GM18505 (cell line): ENCODE results near the gene ZBTB48.

Experiments
- ATAC-seq: cut with Tn5 transposase; IDR thresholded peaks from one replicate; pipeline ENCODE4 v1.9.1; 2021; ENCODE audit not compliant: unreplicated experiment
- POLR2A ChIP-seq: IDR thresholded peaks from 4 replicates; pipeline ENCODE4 v1.6.1; 2011; ENCODE audit warnings: borderline replicate concordance; ENCODE audit not compliant: insufficient read depth, insufficient read length; ENCODE audit errors: extremely low read depth

The ZBTB48 gene

GRCh38 chr1:6579374-6580118 is at the start of gene ZBTB48:
ZBTB48 (plus strand) TSS chr1:6579994; CDS start chr1:6580610, 616 bp downstream.
- peak; percentile 96 for TF ChIP-seq POLR2A
- peak; percentile 94 for ATAC-seq

DNA sequence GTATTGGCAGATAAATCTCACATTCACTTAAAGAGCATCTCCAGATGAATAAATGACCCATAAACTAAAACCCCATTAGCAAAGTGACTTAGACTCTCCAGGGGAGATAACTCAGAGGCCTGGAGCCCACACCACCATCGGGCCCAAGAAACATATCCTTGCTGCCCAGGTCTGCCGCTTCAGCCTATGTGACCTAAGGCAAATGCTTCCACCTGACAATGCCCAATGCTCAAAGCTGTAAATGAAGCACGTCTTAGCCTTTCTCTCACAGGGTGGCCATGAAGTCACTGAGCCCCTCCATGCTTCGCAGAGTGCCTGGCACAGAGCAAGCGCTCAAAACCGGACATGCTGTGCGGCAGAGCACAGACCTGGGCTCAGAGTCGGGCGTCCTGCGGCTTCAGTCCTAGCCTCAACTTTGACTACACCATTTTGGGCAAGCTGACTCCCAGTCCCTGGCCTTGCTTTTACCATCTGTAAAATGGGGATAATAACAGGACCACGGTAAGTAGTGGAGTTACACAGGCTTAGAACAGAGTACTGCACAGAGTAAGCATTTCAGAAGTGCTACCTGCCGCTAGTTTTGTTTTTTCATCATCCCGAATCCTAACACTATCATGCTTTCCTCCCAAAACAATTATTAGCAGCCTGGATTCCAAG is 49.2 kb upstream of the ZBTB48 start:
- ATAC-seq: no peak
- TF ChIP-seq POLR2A: no peak

- no peak for ATAC-seq
These were observed 47.8 kb upstream of the ZBTB48 start for GRCh38 chr1:6531996-6532395.

DNA sequence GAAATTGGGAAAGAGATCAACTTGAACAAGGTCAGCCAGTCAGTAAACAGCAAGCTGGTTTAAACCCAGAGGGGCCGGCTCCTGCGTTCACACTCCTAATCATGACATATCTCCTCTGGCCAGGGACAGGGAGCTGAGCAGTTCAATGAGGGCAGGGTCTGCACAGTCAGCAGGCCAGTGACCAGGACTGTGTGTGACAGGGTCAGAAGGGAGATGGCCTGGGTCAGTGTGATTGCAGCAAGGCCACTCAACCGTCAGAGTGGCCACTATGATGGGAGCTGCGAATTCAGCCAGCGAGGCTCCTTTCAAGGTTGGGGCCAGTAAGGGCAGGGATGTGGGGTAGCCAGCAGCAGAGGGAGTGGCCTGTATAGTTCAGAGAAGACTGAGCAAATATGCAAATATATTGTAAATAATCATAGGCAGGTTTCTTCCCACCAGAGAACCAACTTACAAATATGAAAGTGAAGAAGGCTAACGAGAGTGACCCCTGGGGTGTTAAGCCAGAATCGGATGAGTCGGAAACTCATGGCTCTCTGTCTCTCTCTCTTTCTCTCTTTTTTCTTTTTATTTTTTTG is 45.5 kb upstream of the ZBTB48 start:
- TF ChIP-seq POLR2A: no peak
- ATAC-seq: no peak

More at GRCh38 chr1:6531996-6532395, 47.8 kb upstream of the ZBTB48 start:
- TF ChIP-seq POLR2A: no peak

DNA sequence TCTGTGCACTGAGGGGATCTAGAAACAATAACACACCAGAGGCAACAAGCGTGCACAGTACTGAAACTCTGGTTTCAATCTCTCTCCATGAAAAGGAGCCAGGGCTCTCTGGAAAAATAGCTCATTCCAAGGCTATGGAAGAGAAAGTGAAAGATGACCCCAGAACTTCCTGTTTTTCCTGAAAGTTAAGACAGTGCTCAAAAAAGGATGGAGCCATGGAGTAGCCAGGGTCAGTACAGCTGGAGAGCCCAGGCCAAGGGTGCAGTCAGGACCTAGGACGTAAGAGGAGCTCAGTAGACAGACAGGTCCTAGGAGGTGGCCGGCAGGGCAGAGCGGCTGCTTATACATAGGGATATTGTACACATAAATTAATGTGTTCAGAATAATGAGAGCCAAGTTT is 44.6 kb upstream of the ZBTB48 start:
- no peak for TF ChIP-seq POLR2A
- ATAC-seq: no peak

DNA sequence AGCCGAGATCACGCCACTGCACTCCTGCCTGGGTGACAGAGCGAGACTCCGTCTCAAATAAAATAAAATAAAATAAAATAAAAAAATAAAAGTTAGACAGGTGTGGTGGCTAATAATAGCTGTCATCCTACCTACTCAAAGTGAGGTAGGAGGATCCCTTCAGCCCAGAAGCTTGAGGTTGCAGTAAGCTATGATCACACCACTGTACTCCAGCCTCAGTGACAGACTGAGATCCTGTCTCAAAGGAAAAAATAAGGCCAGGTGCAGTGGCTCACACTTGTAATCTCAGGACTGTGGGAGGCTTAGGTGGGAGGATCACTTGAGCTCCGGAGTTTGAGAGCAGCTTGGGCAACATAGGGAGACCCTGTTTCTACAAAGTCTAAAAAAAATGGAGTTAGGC is 43.5 kb upstream of the ZBTB48 start:
- ATAC-seq: no peak
- TF ChIP-seq POLR2A: no peak

DNA sequence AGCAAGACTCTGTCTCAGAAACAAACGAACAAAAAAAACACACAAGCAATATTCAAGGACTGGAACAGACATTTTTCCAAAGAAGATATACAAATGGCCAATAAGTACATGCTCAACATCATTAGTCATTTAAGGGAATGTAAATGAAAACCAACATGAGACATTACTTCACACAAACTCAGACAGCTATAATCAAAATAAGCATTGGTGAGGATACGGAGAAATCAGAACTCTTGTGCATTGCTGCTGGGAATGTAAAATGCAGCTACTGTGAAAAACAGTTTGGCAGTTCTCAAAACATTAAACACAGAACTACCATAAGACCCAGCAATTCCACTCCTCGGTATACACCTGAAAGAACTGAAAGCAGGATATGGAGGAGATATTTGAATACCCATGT is 40.8 kb upstream of the ZBTB48 start:
- ATAC-seq: no peak
- TF ChIP-seq POLR2A: no peak

- no peak for TF ChIP-seq POLR2A
- no peak for ATAC-seq
These were observed 35.0 kb upstream of the ZBTB48 start for GRCh38 chr1:6544831-6545230.

GRCh38 chr1:6545276-6546112 is 34.3 kb upstream of the ZBTB48 start:
- no peak for TF ChIP-seq POLR2A
- no peak for ATAC-seq

- ATAC-seq: no peak
- no peak for TF ChIP-seq POLR2A
These were observed 33.5 kb upstream of the ZBTB48 start for GRCh38 chr1:6546326-6546725.

DNA sequence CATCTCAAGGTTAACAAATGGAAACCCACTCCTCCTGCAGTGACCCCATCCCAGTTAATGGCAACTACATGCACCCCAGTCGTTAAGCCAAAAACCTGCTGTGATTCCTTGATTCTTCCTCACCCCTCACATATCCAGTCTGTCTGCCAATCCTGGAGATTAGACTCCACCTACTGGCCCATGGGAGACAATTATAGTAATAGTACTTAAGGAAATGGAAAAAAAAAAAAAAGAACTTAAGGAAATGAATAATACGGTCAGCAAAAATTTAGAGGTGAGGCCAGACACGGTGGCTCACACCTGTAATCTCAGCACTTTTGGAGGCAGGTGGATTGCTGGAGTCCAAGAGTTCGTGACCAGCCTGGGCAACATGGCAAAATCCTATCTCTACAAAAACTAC is 32.5 kb upstream of the ZBTB48 start:
- no peak for TF ChIP-seq POLR2A
- ATAC-seq: no peak

- TF ChIP-seq POLR2A: peak; percentile 88
- ATAC-seq: peak; percentile 93
These were observed 25.5 kb upstream of the ZBTB48 start, which contains the start of gene NOL9 for GRCh38 chr1:6554031-6554906. NOL9 (minus strand) TSS chr1:6554513; CDS start chr1:6554502, 11 bp downstream.

DNA sequence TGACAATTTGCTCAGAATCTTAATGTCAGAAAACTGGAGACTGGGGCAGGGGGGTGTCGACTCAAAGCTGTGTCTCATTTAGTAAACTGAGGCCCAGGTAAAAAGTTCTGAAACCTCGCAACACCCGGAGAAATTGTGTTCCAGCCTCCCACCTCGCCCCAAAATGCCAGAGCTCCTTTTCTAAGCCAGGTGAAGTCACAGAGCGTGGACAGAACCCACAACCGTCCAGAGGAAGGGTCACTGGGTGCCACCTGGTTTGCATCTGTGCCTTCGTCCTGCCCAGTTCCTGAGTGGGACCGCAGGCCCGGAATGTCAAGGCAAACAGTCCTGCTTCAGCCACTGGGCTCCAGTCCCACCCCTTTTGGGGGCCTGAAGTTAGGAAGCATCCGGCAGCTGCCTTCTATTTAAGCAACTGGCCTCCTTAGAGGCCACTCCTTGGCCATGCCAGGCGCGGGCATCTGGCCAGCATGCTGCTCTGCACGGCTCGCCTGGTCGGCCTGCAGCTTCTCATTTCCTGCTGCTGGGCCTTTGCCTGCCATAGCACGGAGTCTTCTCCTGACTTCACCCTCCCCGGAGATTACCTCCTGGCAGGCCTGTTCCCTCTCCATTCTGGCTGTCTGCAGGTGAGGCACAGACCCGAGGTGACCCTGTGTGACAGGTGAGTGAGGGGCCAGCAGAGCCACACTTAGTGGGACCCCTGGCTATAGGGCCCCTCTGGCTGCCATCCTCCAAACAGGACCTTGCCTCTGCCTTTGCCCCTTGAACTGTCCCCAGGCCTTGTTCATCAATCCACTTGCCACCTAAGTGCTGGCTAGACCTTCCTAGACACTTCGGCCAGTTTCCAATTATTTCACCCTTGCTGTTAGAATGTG is 24.7 kb upstream of the ZBTB48 start, which contains the start of gene TAS1R1:
TSS of gene TAS1R1 (plus strand) at position 401 of the 872 bp plus-strand sequence. CDS start at position 468, 67 bp downstream.
- ATAC-seq: no peak
- no peak for TF ChIP-seq POLR2A
